Suppressor macrophage (primary cell): ENCODE results near the gene CD276.
"Not testable (repeated sequence)": the region's sequence is repeated elsewhere in the genome, so short reads cannot be mapped to it uniquely, and the experiment has no call there.

Experiments used
- DNase-seq, 4 experiments: peaks; one replicate each; pipeline ENCODE4 v3.0.0-alpha.2; 2020 to 2022

The CD276 gene

GRCh38 chr15:73684581-73685455, 635 bp downstream of the CD276 start:
- DNase-seq: peak in 3 of 4 experiments; percentile 40 to 65 (median 54)

- peak in 3 of 4 experiments; percentile 38 to 47 (median 45) for DNase-seq
Measured at GRCh38 chr15:73685981-73686380, 1.8 kb downstream of the CD276 start.

GRCh38 chr15:73686781-73687256, 2.6 kb downstream of the CD276 start:
- DNase-seq: peak; percentile 85 to 94 (median 89)

- DNase-seq: peak in 2 of 4 experiments; percentile 25 to 33
Measured at GRCh38 chr15:73687351-73687750, 3.2 kb downstream of the CD276 start.

- peak; percentile 63 to 82 (median 80) for DNase-seq
Measured at GRCh38 chr15:73688455-73688854, 4.3 kb downstream of the CD276 start.

- peak in 3 of 4 experiments; percentile 33 to 48 (median 47) for DNase-seq
Measured at GRCh38 chr15:73691396-73691795, 7.2 kb downstream of the CD276 start.

GRCh38 chr15:73694419-73694818, 10.2 kb downstream of the CD276 start:
- DNase-seq: peak in 1 of 4 experiments; percentile 32

GRCh38 chr15:73695773-73696640, 11.8 kb downstream of the CD276 start:
- DNase-seq: peak in 2 of 4 experiments; percentile 28 to 55

- no peak for DNase-seq
Measured at GRCh38 chr15:73696641-73697001, 12.4 kb downstream of the CD276 start.

GRCh38 chr15:73697033-73697467, 12.9 kb downstream of the CD276 start:
- DNase-seq: peak; percentile 74 to 91 (median 86)

- DNase-seq: no peak
Measured at GRCh38 chr15:73699249-73700040, 15.3 kb downstream of the CD276 start.

GRCh38 chr15:73700041-73700842, 16.1 kb downstream of the CD276 start:
- peak; percentile 88 to 94 (median 90) for DNase-seq

- not testable (repeated sequence) for DNase-seq
Measured at GRCh38 chr15:73702311-73703239, 18.4 kb downstream of the CD276 start.

- DNase-seq: not testable (repeated sequence)
Measured at GRCh38 chr15:73703601-73704000, 19.4 kb downstream of the CD276 start.

- not testable (repeated sequence) for DNase-seq
Measured at GRCh38 chr15:73704142-73704868, 20.1 kb downstream of the CD276 start.

GRCh38 chr15:73704869-73705645, 20.9 kb downstream of the CD276 start:
- peak; percentile 62 to 79 (median 72) for DNase-seq

- no peak for DNase-seq
Measured at GRCh38 chr15:73708691-73709090, 24.5 kb downstream of the CD276 start.

- no peak for DNase-seq
Measured at GRCh38 chr15:73709241-73709640, 25.1 kb downstream of the CD276 start.

GRCh38 chr15:73709686-73710085, 25.5 kb downstream of the CD276 start:
- DNase-seq: no peak
